CD4-positive, alpha-beta T cell treated with Interleukin-17A for 4 hours (primary cell): Measurements from ENCODE around the gene AP2A1.

ENCODE experiments used
- DNase-seq: peaks from one replicate; pipeline ENCODE4 v3.0.0-alpha.2; 2020; ENCODE audit warnings: mixed read lengths

The AP2A1 gene

DNA sequence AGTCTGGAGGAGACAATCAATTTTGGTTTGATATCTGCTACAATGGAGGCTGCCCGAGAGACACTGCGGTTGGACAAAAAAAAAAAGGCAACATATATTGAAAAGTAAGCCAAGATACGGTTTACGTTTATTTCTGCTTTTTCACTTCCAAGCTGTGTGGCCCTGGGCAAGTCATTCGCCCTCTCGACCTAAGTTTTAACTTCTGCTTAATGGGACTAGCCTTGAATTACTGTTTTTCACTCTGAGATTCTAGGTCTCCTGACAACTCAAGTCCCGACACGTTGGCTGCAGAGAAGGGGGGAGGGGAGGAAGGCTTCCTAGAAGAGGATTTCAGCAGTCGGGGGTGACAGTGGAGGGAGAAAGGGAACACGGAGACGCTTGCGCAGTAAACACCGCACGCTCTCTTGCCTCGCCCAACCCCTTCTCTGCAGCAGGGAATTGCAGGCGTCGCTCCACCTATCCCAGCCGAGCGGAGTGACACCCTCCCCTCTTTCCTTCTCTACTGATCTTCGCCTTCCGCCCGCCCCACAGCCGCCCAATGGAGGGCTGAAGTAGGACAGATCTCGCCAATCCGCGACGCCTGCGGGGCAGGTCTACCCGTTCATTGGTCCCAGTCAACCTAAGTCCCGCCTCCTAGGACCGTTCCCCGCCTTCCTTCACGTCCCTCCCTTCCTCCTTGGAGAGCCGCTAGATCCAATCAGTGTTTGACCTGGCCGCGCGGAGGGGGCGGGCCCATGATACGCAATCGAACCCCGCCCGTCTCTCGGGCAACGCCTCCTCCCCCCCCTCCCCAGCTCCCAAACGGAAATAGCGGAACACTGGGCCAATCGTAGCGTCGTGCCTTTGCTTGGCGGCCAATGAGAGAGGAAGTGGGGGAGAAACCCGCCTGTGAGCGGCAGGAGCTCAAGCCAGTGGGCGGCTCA lies 533 bp upstream of the AP2A1 start:
- peak; percentile 100 for DNase-seq

DNA sequence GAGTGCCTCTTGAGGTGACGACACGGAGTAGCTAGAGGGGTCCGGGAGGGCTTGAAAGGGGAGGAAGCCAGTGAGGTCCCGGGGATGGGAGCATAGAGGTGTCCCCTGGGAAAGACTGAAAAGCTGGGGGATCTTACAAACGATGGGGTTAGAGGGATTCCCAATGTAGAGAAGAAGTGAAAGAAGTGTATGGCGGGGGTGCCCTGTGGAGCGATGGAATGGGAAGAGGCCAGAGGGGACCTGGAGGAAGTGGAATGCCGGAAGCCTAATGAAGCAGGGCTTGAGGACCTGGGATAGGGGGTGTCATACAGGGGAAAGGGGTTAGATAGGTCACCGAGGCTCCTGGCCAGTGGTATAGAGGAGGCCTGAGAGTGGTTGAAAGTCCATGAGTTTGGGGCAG lies 580 bp downstream of the AP2A1 start:
- DNase-seq = no peak

DNA sequence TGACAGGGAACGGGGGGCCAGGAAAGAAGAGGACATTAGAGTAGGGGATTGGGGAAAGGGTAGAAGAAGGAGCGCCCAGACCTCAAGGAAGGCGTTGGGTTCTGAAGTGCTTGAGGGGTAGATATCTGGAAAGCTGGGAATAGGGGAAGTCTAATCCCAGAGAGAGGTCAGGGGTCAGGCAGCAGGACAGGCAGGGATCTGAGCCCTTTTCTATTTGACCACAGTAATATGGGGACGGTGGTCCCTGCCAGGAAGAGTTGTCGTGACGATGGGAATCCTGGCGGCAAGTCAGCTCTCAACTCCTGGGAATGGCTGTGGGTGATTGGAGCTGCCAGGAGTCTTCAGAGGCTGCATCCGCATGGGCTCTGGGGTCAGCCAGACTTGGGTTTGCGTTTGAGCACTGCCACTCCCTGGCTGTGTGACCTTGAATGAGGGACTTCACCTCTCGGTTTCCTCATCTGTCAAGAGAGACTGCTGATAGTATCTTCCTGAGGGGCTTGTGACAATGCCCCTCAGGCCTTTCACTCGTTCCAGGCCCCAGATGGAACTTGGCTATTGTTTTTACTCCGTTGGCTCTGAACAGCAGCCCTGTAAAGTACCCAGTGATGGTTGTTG lies 1.3 kb downstream of the AP2A1 start:
- no peak for DNase-seq

DNA sequence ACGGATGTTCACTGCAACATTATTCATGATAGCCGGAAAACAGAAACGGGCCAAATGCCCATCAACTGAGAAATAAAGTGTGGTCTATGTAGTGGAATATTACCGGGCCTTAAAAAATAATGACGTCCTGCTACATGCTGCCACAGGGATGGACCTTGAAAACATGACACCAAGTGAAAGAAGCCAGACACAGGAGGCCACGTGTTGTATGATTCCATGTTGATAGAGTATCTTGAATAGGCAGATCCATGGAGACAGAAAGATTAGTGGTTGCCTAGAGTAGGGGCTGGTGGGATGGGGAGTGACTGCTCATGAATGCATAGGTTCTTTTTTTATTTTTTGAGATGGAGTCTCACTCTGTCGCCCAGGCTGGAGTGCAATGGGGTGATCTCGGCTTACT lies 3.7 kb downstream of the AP2A1 start:
- no peak for DNase-seq

DNA sequence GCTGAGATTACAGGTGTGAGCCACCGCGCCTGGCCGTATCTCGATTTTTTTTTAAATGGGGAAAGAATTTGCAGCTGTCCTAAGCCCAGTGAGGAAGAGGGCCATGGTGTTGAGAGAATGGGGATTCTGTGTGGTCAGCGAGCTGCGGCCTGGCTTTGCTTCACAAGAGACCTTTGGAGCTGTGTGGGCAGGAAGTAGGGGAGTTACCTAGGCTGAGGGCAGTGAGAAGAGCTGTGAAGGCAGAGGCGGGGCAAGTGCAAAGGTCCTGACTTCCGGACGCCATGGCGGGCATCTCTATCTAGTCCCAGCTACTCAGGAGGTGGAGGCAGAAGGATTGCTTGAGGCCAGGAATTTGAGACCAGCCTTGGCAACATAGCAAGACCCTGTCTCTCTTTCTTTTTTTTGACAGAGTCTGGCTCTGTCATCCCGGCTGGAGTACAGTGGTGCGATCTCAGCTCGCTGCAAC lies 4.9 kb downstream of the AP2A1 start:
- no peak for DNase-seq

DNA sequence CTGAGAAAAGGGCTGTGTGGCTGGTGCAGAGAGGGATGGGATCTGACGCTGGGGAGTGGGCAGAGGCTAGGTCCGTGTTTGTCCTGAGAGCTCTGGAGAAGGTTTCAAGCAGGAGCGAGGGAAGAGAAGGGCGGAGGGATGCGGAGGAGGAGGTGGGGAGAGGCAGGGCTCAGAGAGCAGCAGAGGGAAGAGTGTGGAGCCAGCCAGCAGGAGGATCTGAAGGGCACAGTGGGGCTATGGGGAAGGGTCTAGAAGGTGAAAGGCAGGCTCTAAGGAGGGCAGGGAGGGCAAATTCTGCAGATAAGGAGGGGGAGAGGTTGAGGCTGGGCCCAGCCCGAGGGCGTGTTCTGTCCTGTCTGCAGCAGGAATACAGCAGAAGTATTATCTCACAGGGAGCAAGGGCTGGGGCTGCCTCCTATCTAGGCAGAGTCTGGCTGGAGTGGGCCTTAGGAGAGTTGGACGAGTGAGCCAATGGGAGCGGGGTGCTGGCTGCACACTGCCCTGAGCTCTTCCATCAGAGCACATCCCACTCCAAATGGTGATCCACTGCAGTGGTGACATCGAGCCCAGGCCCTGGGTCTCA lies 6.1 kb downstream of the AP2A1 start:
- DNase-seq = no peak

DNA sequence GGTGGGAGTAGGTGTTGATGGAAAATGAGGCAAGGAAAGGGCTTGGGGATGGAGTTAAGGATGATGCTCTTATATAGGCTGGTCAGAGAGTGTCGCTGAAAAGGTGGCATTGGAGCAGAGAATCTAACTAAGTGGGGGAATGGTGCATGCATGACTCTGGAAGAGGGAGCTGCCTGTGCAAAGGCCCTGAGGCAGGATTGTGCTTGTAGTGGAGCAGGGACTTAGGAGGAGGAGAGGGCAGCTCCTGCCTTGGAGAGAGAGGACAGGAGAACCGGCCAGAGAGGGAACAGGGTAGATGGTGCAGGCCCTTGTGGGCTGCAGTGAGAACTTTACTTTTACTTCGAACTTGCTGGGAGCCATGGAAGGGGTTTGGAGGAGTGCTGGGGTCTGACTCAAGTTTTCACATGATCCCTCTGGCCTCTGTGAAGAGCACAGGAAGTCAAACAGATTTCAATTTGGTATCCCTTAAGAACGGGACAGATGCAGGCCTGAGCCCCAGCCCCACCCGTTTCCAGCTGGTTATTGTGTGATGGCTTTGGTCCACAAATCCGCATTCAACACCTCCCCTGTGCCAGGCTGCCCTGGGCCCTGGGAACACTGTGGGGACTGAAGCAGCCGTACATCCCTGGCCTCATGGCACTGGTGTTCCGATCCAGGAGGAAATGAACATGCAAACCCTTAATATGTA lies 7.0 kb downstream of the AP2A1 start:
- DNase-seq = no peak

DNA sequence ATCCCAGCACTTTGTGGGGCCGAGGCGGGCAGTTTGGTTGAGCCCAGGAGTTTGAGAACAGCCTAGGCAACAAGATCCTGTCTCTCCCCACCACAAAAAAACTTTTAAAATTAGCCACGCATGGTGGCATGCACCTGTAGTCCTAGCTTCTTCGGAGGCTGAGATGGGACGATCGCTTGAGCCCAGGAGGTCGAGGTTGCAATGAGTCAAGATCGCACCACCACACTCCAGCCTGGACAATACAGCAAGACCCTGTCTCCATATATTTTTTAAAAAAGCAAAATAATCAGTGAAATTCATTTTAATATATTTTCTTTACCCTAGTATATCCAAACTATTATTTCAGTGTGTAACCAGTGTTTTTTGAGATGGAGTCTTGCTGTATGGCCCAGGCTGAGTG lies 8.2 kb downstream of the AP2A1 start:
- no peak for DNase-seq

DNA sequence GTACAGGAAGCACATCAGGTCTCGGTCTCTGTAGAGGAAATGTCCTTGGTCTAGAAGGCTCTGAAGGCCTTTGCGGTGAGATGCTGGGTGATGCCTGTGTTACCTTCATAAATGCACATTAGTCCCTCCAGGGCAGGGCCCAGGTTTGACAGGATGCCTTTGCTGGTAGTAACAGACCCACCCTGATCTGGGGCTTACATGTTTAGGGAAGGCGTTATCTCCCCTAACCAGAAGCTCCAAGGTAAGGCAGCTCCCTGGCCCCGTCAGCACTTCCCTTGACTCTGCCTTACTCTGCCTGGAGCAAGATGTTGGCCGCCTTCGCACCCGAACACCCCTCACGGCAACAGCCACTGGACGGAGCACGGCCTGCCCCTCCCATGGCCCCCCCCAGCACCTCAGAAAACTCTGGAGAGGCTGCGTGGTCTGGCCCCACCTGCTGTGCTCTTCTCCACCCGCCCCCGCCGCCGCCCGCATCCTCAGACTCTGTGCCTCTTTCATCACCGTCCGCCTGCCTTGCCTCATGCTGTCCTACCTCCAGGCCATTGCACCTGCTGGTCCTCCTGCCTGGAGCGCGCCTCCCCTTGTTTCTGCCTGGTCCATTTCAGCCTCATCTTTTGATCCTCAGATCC lies 9.1 kb downstream of the AP2A1 start:
- DNase-seq = no peak

DNA sequence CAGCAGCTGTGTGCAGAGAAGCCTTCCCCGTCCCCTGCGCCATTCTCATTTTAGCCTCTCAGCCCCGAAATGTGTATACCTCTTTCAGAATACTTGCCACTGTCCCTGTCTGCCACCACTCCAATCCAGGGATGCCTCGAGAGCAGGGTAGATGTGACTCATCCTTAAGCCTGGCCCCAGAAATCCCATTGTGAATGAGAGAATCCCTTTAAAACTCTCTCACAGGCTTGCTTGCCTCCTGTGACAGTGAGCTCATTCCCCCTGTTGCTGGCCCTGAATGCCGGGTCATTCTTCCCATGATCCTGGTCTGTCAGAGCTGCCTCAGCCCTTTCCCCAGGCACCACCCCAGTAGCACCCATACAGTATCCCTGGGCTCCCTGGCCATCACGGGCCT lies 9.6 kb downstream of the AP2A1 start:
- DNase-seq = no peak

DNA sequence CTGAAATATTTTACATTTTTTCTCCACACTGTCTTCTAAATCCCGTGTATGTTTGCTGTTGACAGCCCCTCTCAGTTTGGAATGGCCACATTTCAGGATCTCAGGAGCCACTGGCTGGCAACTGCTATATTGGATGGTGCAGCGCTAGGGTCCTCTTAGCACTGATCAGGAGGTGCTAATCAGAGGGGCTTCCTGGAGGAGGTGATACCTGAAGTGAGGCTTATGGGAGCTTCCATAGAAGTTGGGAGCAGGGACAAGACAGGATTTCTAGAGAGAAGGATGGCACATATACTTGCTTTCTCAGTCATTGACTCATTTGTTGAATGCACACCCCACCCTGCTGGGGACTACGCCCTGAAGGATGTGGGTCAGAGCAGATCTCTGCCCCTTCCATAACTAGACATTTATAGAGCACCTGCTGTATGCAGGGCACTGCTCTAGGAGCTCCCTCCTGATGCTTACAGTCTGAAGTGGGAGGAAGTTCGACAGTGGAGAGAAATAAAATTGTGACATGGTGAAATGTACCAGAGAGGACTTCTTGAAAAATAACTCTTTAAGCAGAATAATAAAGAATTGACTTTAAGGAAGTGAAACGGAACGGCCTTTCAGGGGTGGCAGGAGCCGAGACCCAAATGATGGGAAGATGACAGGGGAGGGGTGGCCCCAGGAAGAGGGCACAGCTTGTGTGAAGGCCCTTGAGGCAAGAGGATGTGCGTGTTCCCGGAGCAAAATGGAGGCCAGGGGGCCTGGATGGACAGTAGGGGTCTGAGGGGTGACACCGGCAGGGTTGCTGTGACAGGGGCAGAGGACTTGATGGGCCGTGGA lies 13.1 kb downstream of the AP2A1 start:
- DNase-seq = no peak

DNA sequence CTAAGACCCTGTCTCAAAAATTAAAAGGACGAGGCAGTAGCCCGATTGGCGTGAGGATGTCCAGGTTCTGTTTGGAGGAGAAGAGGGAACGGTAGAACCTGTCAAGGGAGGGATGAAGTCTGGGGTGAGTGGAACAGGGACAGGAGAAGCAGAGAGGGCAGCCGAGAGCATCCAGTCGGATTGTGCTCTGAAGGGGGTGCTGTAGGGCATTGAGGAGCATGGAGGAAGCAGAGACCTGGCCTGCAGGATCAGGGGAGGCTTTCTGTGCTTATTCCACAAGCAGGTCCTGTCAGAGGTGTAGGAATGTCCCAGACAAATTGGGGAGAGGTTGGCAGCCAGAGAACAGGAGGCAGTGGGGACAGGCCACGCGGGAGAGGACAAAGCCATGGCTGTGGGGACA lies 14.1 kb downstream of the AP2A1 start:
- DNase-seq = no peak

DNA sequence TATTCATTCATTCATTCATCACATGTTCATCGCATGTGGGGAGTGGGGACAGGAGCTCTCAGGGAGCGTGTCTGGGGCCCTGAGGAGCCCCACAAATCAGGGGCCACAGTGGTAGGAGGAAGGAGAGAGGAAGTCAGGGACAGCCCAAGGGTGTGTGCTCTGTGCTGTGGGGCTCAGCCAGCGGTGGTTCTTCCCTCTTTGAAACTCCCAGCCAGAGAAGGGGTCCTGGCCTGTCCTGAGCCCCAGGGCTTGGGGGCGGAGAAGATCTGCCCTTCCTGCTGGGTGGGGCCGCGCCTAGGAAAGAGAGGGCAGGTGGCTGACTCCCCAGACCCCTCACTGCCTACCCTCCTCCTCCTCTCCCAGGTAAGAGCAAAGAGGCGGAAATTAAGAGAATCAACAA lies 14.6 kb downstream of the AP2A1 start:
- DNase-seq = no peak

DNA sequence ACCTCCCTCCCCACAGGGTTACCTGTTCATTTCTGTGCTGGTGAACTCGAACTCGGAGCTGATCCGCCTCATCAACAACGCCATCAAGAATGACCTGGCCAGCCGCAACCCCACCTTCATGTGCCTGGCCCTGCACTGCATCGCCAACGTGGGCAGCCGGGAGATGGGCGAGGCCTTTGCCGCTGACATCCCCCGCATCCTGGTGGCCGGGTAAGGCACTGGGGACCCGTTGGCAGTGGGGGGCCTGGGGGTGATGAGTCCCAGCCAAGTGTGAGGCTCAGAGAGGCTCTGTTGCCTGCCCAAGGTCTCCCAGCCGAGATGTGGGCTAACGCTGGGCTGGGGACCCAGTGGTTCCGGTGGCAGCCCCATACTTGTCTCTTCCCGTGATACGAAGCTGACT lies 15.7 kb downstream of the AP2A1 start:
- no peak for DNase-seq

DNA sequence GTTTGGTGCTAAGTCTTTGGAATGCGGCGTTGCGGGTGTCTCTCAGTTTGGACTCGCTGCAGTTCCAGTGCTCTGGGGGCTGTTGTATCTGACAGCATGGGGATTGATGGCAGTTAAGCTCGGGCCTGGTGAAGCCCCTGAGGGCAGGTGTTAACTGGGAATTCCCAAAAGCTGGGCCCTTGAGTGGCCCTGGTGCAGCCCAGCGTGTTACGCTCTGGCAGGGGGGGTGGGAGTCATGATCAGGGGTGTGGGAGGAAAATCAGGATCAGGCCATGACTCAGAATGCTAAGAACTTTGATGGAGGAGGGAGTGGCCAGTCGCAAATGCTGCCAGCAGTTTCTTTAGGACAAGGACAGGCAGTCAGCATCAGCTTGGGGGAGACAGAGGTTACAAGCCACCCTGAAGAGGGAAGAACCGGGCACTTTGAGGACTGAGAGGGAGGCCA lies 19.6 kb downstream of the AP2A1 start:
- DNase-seq = no peak

DNA sequence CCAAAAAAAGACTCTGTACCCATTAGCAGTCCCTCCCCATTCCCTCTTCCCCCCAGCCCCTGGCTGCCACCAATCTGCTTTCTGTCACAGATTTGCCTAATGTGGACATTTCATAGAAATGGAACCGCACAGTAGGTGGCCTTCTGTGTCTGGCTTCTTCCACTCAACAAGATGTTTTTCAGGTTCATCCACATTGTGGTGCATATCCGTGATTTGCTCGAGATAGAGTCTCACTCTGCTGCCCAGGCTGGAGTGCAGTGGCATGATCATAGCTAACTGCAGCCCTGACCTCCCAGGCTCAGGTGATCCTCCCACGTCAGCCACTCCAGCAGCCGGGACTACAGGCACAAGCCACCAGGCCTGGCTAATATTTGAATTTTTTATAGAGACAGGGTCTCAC lies 20.9 kb downstream of the AP2A1 start:
- no peak for DNase-seq

DNA sequence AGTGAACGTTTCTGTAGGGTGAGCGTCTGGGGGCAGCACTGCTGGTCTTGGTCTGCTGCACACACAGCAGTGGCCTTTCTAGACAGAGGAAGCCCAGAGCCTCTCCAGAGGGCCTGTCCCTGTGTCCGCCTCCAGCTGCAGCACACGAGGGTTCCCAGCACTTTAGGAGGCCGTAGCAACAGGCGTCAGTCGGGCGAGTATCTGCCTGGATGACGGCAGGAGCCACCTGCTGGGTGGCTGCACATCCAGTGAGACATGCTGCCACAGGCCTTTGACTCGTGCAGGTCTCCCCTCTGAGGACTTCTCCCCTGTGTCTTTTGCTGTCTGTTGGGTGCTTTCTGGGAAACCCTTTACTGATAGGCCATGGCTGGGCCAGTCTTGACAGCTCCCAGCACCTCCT lies 22.1 kb downstream of the AP2A1 start:
- DNase-seq = no peak

DNA sequence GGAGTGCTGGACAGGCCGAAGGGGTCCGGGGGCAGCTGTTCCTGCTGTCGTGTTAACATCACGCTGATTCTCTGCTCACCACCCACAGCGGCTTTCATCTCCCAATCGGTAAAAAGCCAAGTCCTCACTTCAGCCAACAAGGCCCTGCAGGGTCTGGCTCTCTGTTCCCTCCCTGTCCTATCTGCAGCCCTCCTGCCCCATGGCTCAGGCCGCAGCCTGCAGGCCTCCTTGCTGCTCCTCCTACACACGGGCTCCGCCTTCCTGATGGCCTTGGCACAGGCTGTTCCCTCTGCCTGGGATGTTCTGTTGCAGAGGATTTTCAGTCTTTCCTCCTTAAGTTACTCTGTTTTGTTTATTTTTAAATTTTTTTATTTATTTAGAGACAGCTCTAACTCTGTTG lies 24.1 kb downstream of the AP2A1 start:
- no peak for DNase-seq

DNA sequence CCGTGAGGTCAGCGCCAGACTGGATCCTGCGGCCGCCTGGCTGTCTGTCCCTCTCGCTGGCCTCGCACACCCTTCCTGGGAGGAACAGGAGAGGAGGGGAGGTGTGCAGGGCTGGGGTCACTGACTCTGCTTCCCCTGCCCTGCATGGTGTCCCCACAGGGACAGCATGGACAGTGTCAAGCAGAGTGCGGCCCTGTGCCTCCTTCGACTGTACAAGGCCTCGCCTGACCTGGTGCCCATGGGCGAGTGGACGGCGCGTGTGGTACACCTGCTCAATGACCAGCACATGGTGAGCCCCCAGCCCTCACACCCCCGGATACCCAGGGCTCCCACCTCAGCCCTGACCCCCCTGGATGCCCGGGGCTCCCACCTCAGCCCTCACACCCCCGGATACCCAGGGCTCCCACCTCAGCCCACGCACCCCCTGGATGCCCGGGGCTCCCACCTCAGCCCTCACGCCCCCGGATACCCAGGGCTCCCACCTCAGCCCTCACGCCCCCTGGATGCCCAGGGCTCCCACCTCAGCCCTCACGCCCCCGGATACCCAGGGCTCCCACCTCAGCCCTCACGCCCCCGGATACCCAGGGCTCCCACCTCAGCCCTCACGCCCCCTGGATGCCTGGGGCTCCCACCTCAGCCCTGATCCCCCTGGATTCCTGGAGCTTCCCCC lies 25.1 kb downstream of the AP2A1 start:
- DNase-seq = no peak

DNA sequence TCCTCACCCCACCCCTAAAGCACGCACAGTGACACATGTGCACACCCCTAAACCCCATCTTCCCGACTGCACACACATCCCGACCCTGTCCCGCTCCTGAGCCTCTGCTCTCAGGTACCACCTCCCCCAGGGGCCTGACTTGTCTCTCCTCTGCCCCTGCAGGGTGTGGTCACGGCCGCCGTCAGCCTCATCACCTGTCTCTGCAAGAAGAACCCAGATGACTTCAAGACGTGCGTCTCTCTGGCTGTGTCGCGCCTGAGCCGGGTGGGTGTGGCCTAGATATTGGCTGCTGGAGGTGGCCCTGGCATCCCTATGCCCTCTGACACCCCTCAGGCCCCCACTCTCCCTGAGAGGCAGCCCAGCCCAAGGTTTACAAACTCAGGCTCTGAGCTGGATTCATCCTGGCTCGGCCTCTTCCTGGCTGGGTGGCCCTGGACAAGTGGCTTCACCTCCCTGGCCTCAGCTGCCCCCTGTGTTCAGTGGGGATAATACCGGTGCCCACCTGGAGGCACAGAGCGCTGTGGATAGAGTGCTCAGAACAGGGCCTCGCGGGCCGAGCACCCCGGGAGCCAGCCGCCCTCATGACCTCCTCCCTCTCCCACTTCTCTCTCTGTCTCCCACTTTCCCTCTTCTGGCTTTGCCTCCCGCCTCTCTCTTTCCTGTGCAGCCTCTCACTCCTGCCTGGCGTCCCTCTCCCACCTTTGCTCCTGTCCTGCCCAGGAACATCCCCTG lies 26.2 kb downstream of the AP2A1 start:
- DNase-seq = no peak

DNA sequence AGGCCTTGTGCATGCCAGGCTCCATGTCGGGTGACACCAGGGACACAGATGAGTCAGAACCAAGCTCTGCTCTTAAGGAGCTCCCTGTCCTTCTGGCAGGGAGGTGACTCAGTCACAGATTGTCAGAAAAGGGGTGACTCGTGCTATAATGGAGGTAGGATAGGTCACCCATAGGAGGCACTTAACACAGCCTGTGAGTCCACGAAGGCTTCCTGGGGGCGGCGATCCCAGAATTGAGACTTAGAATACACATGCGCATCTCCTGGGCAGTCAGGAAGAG lies 26.7 kb downstream of the AP2A1 start:
- DNase-seq = no peak
